AG09309 (cell line): Measurements from ENCODE around the gene SSBP2.
"Not testable (repeated sequence)": the region's sequence is repeated elsewhere in the genome, so short reads cannot be mapped to it uniquely, and the experiment has no call there.

Source experiments
- DNase-seq: peaks from one replicate; pipeline ENCODE4 v3.0.0-alpha.2; 2010; ENCODE audit warnings: low read depth
- H3K4me3 ChIP-seq: 2 replicates; pipeline ENCODE4 v1.5.1; 2011; ENCODE audit warnings: mild to moderate bottlenecking, low read depth, low read length, moderate library complexity; ENCODE audit not compliant: control insufficient read depth
- CTCF ChIP-seq: IDR thresholded peaks from 2 replicates; pipeline ENCODE4 v1.5.1; 2011; ENCODE audit warnings: mild to moderate bottlenecking, low read depth, low read length, inconsistent platforms; ENCODE audit not compliant: insufficient read depth, control insufficient read depth; ENCODE audit errors: missing control alignments

SSBP2 gene

DNA sequence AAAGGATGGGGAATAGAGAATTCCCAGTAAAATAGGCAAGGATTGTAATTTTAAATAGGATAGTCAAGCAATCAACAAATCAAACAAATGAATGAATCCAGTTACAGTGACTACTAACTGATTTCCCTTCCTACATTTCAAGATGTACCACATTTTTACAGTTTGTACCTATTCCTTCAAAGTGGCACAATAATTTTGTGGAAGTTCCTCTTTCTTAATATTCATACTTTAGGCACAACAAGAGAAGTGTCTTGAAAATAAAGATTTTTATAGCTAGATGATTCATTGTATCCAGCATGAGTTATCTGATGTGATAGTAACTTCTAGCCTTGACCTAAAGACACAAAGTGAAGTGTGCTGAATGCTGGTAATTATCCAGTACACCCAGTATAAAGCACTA, 234.8 kb downstream of the SSBP2 start:
- DNase-seq, result no peak
- TF ChIP-seq CTCF, result no peak
- H3K4me3 ChIP-seq, result no peak overlapping the region

GRCh38 chr5:81513982-81514381, 236.9 kb downstream of the SSBP2 start:
- H3K4me3 ChIP-seq, result no peak overlapping the region
- peak; percentile 7 for TF ChIP-seq CTCF
- DNase-seq, result no peak

DNA sequence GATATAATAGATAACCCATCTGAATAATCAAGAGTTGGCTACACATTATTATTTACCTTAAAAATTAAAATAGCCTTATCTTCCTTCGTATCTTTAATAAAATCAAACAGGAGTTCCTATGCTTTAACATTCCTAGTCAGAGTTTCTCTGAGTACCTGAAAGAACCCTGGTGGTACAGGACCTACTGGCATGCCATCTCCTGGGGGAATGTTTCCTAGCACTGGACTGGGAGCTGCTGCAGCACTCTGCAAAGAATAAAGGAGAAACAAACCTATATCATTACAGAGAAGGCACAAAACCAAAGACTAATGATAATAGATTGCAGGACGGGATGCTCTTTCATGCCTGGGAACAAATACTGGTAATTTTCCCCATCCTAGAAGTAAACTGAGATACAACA, 237.4 kb downstream of the SSBP2 start:
- TF ChIP-seq CTCF, result no peak
- no peak overlapping the region for H3K4me3 ChIP-seq
- DNase-seq, result no peak

DNA sequence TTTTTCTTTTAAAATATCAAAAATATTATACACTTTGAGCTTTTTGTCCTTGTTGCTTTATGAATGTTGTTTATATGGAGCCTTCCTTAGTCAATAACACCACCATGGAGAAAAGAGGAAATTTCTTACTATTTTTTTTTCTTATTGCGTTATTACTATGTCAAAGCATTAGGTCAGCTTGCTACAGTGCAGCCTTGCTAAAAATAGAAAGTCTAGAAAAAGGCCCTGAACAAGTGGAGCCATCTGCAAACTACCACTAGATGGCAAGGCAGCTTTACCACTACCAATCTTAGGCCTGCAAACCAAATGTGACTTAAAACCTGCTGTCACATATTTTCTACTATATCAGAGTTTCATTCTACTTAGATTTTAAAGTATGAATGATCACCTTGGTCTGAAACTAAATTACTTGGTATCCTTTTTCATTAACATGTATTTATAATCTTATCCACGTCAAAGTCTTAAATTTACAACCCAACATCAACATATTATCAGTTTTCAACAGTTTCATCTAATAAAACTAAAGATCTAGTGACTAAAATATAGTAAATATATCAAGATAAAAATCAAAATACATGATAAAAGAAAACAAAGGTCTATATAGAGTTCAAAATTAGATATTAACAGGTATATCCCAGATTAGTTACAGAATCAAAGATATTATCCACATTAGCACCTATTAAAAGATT, 243.9 kb downstream of the SSBP2 start:
- H3K4me3 ChIP-seq, result no peak overlapping the region
- DNase-seq, result peak; percentile 78
- peak; percentile 88 for TF ChIP-seq CTCF

GRCh38 chr5:81506378-81506777, 244.5 kb downstream of the SSBP2 start:
- no peak for TF ChIP-seq CTCF
- H3K4me3 ChIP-seq, result no peak overlapping the region
- no peak for DNase-seq

- TF ChIP-seq CTCF, result no peak
- no peak for DNase-seq
- no peak overlapping the region for H3K4me3 ChIP-seq
Observed at GRCh38 chr5:81505672-81506071, 245.2 kb downstream of the SSBP2 start.

DNA sequence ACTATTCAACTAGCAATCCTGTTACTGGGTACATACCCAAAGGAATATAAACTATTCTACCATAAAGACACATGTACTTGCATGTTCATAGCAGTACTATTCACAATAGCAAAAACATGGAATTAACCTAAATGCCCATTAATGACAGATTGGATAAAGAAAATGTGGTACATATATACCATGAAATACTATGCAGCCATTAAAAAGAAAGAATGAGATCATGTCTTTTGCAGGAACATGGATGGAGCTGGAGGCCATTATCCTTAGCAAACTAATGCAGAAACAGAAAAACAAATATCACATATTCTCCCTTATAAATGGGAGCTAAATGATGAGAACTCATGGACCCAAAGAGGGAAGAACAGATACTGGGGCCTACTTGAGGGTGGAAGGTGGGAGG, 247.3 kb downstream of the SSBP2 start:
- H3K4me3 ChIP-seq, result not testable (repeated sequence)

More for the DNA sequence above, 247.3 kb downstream of the SSBP2 start:
- not testable (repeated sequence) for DNase-seq
